ENCODE results near the gene HTRA3.

The HTRA3 gene

DNA sequence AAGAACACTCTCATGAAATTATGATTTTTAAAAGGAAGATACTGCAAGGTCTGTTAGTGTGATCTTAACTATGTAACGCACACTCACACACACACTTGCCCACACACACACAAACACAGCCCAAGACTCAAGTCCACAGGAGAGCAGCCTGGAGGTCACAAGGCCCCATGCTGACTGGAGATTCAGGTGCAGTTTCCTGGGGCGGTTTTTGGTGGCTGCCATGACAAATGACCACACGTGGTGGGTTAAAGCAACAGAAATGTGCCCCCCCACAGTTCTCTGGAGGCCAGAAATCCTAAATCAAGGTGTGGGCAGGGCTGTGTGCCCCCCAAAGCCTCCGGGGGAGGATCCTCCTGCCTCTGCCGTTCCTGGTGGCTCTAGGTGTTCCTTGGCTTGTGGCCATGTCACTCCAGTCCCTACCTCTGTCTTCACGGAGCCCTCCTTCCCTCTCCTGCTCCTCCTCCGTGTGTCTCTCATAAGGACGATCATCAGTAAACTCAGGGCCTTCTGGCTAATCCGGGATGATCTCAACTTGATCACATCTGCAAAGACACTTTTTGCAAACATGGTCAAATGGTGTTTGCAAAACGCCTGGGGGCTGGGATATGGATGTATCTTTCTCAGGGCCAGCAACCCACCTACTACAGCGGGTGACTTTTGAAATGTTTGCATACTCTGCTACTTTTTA, 9.7 kb upstream of the HTRA3 start:
- TF ChIP-seq POLR2AphosphoS5 (IDR thresholded peaks at IDR 0.05; ENCODE audit: borderline replicate concordance, low read depth, low read length) (no peak), FOXP2 (optimal IDR thresholded peaks at IDR 0.05; ENCODE audit: control extremely low read depth, extremely low read length, insufficient read depth) (no peak), EZH2 (IDR thresholded peaks at IDR 0.05) (no peak)
- no peak overlapping the region for H3K27ac ChIP-seq
- H3K4me3 ChIP-seq, result no peak overlapping the region
- no peaks in the 10 kb centered on the region for H3K36me3 ChIP-seq (ENCODE audit: insufficient read depth, low read length)
- H3K9ac ChIP-seq (ENCODE audit: insufficient read length), result no peak overlapping the region
- no peak for DNase-seq (ENCODE audit: low read depth, low spot score)
- no peaks in the 10 kb centered on the region for H3K9me3 ChIP-seq (ENCODE audit: low read depth, low read length)

DNA sequence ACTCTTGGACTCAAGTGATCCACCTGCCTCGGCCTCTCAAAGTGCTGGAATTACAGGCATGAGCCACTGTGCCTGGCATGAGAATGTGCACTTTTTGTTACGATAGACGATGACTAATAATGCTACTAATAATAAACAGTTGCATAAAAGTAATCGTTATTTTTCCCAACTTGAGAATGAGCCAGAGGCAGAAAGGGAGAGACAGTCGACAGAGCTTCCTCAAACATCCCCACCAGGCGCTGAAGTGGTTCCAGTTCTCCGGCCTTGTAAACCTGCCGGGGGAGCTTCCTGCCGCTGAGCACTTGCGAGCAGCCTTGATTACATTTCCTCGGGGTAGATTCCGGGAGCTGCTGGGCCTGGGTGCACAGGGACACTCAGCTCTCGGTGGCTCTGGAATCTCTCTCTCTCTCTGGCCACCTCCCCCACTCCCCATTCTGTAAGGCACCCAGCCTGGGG, 8.9 kb upstream of the HTRA3 start:
- H3K36me3 ChIP-seq (ENCODE audit: insufficient read depth, low read length), result no peaks in the 10 kb centered on the region
- TF ChIP-seq EZH2 (IDR thresholded peaks at IDR 0.05) (no peak), FOXP2 (optimal IDR thresholded peaks at IDR 0.05; ENCODE audit: control extremely low read depth, extremely low read length, insufficient read depth) (no peak), POLR2AphosphoS5 (IDR thresholded peaks at IDR 0.05; ENCODE audit: borderline replicate concordance, low read depth, low read length) (no peak)
- no peak overlapping the region for H3K27ac ChIP-seq
- H3K9ac ChIP-seq (ENCODE audit: insufficient read length), result no peak overlapping the region
- no peaks in the 10 kb centered on the region for H3K9me3 ChIP-seq (ENCODE audit: low read depth, low read length)
- no peak overlapping the region for H3K4me3 ChIP-seq
- no peak for DNase-seq (ENCODE audit: low read depth, low spot score)

DNA sequence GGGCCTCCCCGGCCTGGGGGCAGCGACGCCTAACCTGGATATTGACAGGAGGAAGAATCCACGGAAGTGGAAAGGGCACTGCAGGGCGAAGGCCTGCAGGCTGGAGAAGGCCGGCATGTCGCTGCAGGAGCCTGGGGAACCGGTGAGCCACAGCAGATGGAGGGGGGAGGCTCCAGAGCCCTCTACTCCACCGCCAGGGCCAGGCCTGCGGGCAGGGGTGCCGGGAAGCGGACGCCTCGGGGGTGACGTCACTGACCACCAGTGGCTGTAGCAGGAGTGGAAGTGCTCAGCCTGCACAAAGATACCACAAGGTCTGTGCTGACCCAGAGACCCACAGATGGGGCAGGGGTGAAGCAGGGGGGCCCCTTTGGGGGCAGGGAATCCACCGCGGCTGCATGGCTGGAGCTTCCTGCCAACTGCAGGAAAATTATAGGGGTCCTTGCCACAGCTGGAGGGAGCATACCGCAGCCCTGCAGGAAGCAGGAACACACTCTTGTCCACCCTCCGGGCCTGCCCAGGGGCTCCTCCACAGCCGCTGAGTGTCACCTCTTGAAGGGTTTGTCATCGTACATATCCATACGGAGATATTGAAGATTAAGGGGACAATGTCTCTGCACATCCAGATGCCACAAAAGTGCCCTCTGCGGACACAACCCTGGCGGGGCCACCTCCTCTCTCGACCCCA, 7.6 kb upstream of the HTRA3 start:
- no peak overlapping the region for H3K27ac ChIP-seq
- no peak overlapping the region for H3K9ac ChIP-seq (ENCODE audit: insufficient read length)
- no peak overlapping the region for H3K4me3 ChIP-seq
- H3K9me3 ChIP-seq (ENCODE audit: low read depth, low read length), result no peaks in the 10 kb centered on the region
- TF ChIP-seq POLR2AphosphoS5 (IDR thresholded peaks at IDR 0.05; ENCODE audit: borderline replicate concordance, low read depth, low read length) (no peak), FOXP2 (optimal IDR thresholded peaks at IDR 0.05; ENCODE audit: control extremely low read depth, extremely low read length, insufficient read depth) (no peak), EZH2 (IDR thresholded peaks at IDR 0.05) (no peak)
- DNase-seq (ENCODE audit: low read depth, low spot score), result no peak
- H3K36me3 ChIP-seq (ENCODE audit: insufficient read depth, low read length), result no peaks in the 10 kb centered on the region

DNA sequence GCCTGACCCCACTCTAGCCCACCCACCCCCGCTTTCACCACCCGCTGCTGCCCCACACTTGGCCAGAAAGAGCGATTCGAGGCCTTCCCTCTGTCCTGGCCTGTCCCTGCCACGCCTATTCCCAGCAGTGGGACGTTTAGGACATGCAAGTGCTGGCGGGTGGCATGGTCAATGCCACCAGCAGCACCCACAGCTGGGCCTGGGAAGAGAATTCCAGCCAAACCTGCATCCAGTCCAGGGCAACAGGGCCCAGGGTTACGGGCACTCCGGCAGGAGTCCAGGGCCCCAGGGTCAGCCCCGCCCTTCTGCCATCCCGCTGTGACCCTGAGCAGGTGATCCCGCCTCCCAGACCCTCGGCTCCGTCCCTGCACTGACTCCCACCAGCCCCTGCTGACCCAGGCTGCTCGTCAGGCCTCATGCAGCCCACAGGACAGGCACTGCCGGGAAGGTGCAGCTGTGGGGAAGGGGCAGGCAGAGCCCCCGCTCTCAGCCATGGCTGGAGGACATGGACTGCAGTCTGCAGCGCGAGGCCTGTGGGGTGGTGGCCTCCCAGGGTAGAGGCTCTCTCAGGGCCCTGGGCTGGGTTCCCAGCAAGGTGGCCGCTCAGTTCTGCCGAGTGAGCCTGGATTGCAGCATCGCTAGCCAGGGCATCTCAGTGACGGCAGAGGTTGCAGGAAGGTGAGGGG, 6.8 kb upstream of the HTRA3 start:
- no peak overlapping the region for H3K4me3 ChIP-seq
- no peak overlapping the region for H3K27ac ChIP-seq
- no peak for DNase-seq (ENCODE audit: low read depth, low spot score)
- no peak overlapping the region for H3K9ac ChIP-seq (ENCODE audit: insufficient read length)
- no peaks in the 10 kb centered on the region for H3K36me3 ChIP-seq (ENCODE audit: insufficient read depth, low read length)
- TF ChIP-seq POLR2AphosphoS5 (IDR thresholded peaks at IDR 0.05; ENCODE audit: borderline replicate concordance, low read depth, low read length), result no peak
- no peak for TF ChIP-seq FOXP2 (optimal IDR thresholded peaks at IDR 0.05; ENCODE audit: control extremely low read depth, extremely low read length, insufficient read depth)
- no peak for TF ChIP-seq EZH2 (IDR thresholded peaks at IDR 0.05)
- H3K9me3 ChIP-seq (ENCODE audit: low read depth, low read length), result no peaks in the 10 kb centered on the region

DNA sequence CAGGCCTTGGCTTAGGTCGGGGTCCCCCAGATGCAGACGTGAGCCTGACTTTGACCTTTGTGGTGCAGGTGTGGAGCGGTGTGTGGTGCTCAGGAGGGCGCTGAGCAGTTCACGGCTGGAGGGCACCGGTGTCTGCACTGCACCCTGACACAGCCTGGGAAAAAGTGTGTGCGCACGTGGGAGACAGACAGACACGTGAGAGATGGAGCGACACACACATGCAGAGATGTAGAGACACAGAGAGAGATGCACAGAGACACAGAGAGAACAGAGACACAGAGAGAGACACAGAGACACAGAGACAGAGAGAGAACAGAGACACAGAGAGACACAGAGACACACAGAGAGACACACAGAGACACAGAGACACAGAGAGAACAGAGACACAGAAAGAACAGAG, 6.2 kb upstream of the HTRA3 start:
- H3K9ac ChIP-seq (ENCODE audit: insufficient read length), result no peak overlapping the region
- H3K27ac ChIP-seq, result no peak overlapping the region
- H3K9me3 ChIP-seq (ENCODE audit: low read depth, low read length), result no peaks in the 10 kb centered on the region
- no peak for DNase-seq (ENCODE audit: low read depth, low spot score)
- no peak overlapping the region for H3K4me3 ChIP-seq
- no peak for TF ChIP-seq EZH2 (IDR thresholded peaks at IDR 0.05)
- TF ChIP-seq POLR2AphosphoS5 (IDR thresholded peaks at IDR 0.05; ENCODE audit: borderline replicate concordance, low read depth, low read length), result no peak
- no peak for TF ChIP-seq FOXP2 (optimal IDR thresholded peaks at IDR 0.05; ENCODE audit: control extremely low read depth, extremely low read length, insufficient read depth)
- H3K36me3 ChIP-seq (ENCODE audit: insufficient read depth, low read length), result no peaks in the 10 kb centered on the region

DNA sequence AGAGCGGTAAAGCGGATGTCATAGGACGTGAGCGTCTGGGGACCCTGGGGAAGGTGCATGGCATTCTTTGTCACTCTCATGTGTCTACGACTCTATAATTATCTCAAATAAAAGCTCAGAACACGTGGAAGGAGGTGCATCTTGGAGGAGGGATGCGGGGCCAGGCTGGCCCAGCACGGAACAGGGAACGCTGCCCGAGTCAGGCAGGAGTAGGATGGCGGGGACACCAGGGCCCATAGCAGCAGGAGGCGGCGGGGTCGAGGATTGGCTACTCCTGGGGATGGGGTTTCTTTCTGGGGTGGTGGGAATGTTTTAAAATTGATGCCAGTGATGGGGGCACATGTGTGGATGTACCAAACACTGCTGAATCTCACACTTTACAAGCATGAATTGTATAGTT, 5.4 kb upstream of the HTRA3 start:
- Histone ChIP-seq H3K9ac (ENCODE audit: insufficient read length) (no peak overlapping the region), H3K9me3 (ENCODE audit: low read depth, low read length) (no peaks in the 10 kb centered on the region), H3K4me3 (no peak overlapping the region), H3K27ac (no peak overlapping the region), H3K36me3 (ENCODE audit: insufficient read depth, low read length) (no peaks in the 10 kb centered on the region)
- no peak for DNase-seq (ENCODE audit: low read depth, low spot score)
- no peak for TF ChIP-seq POLR2AphosphoS5 (IDR thresholded peaks at IDR 0.05; ENCODE audit: borderline replicate concordance, low read depth, low read length)
- no peak for TF ChIP-seq FOXP2 (optimal IDR thresholded peaks at IDR 0.05; ENCODE audit: control extremely low read depth, extremely low read length, insufficient read depth)
- no peak for TF ChIP-seq EZH2 (IDR thresholded peaks at IDR 0.05)

DNA sequence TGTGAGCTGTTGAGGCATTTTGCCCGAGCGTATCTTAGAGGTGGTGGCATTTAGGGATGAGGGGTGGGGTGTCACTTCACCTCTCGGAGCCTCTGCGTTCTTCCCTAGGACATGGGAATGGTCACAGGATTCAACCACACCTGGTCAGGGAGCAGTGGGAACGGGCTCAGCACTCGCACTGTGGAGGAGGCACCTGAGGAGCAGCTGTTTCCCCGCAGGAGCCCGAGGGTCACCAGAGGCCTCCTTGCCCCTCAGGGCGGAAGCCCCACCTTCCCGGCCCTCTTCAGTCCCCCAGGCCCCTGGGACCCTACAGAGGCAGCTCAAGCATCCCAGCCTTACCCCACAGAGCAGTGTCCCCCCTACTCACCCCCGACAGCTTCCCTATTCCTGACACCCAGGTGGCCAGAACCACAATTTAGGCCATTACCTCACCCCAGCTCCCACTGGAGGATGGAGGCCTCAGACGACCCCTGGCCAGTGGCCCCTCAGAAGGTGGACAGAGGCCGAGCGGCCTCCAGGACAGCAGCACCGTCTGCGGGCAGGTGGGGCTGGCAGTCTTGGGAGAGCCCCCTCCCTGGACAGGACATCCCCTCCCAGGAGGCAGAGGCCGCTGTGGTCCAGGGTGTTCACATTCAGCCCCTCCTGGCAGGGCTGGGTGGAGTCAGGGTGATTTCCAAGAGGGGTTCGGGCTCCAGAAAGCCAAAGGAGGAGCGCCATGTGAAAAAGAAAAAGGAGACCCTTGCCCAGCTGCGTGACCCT, 4.2 kb upstream of the HTRA3 start:
- Histone ChIP-seq H3K4me3 (no peak overlapping the region), H3K27ac (no peak overlapping the region), H3K36me3 (ENCODE audit: insufficient read depth, low read length) (no peaks in the 10 kb centered on the region), H3K9ac (ENCODE audit: insufficient read length) (no peak overlapping the region), H3K9me3 (ENCODE audit: low read depth, low read length) (no peaks in the 10 kb centered on the region)
- DNase-seq (ENCODE audit: low read depth, low spot score), result no peak
- TF ChIP-seq POLR2AphosphoS5 (IDR thresholded peaks at IDR 0.05; ENCODE audit: borderline replicate concordance, low read depth, low read length) (no peak), EZH2 (IDR thresholded peaks at IDR 0.05) (no peak), FOXP2 (optimal IDR thresholded peaks at IDR 0.05; ENCODE audit: control extremely low read depth, extremely low read length, insufficient read depth) (no peak)

DNA sequence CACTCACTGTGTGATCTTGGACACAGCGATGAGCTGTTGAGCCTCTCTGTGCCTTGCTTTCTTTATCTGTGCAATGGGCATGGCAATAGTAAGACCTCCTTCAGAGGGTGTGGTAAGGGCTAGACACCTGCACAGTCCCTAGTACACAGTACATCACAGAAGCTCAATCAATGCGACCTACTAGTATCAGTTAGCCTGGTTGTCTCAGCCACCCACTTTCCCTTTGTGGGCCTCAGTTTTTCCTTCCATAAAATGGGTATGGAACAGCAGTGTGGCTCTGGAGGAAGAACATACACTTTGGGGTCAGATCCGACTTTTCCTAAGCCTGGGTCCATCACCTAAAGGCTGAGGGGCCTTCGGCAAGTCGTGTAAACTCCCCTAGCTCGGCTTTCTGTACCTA, 3.5 kb upstream of the HTRA3 start:
- DNase-seq (ENCODE audit: low read depth, low spot score), result no peak
- Histone ChIP-seq H3K4me3 (no peak overlapping the region), H3K27ac (no peak overlapping the region), H3K36me3 (ENCODE audit: insufficient read depth, low read length) (no peaks in the 10 kb centered on the region), H3K9me3 (ENCODE audit: low read depth, low read length) (no peaks in the 10 kb centered on the region), H3K9ac (ENCODE audit: insufficient read length) (no peak overlapping the region)
- TF ChIP-seq EZH2 (IDR thresholded peaks at IDR 0.05) (no peak), FOXP2 (optimal IDR thresholded peaks at IDR 0.05; ENCODE audit: control extremely low read depth, extremely low read length, insufficient read depth) (no peak), POLR2AphosphoS5 (IDR thresholded peaks at IDR 0.05; ENCODE audit: borderline replicate concordance, low read depth, low read length) (no peak)
